OCI-LY3 (cell line): Measurements from ENCODE around the gene TNFAIP8L1.

Source experiments
- H2AFZ ChIP-seq: fragments of 200-600, 300-600 bp; shearing (Covaris generic); 2 replicates; pipeline ENCODE4 v1.6.0; 2014; ENCODE audit warnings: antibody characterized with exemption, low read depth, low read length
- H3K27ac ChIP-seq: fragments of 200-600, 300-600 bp; sonication (generic); 2 replicates; pipeline ENCODE4 v1.5.1; 2014; ENCODE audit warnings: mild to moderate bottlenecking, low read length, moderate library complexity, mixed read lengths
- H3K27me3 ChIP-seq: fragments of 200-600, 300-600 bp; sonication (generic); 2 replicates; pipeline ENCODE4 v1.6.1; 2014; ENCODE audit warnings: low read depth, low read length, mixed read lengths
- H3K36me3 ChIP-seq: fragments of 200-600, 300-600 bp; sonication (generic); replicated peaks from 2 replicates; pipeline ENCODE3; 2014; ENCODE audit warnings: low read depth, low read length, mixed read lengths
- H3K4me1 ChIP-seq: fragments of 300-600, 200-600 bp; sonication (generic); 2 replicates; pipeline ENCODE4 v1.6.1; 2014; ENCODE audit warnings: low read length, mixed read lengths
- H3K4me2 ChIP-seq: fragments of 200-600, 300-600 bp; sonication (generic); 2 replicates; pipeline ENCODE4 v1.6.1; 2014; ENCODE audit warnings: low read length, mixed read lengths
- H3K4me3 ChIP-seq: fragments of 300-600, 200-600 bp; sonication (generic); 2 replicates; pipeline ENCODE4 v1.5.1; 2014; ENCODE audit warnings: antibody characterized with exemption, mild to moderate bottlenecking, low read length, moderate library complexity
- H3K79me2 ChIP-seq: fragments of 300-600, 200-600 bp; shearing (Covaris generic); 2 replicates; pipeline ENCODE4 v1.6.1; 2014; ENCODE audit warnings: mild to moderate bottlenecking, low read length, mixed read lengths
- H3K9ac ChIP-seq: fragments of 300-600, 200-600 bp; shearing (Covaris generic); 2 replicates; pipeline ENCODE4 v1.6.0; 2014; ENCODE audit warnings: mild to moderate bottlenecking, low read length, moderate library complexity
- H3K9me3 ChIP-seq: fragments of 200-600, 300-600 bp; shearing (Covaris generic); 2 replicates; pipeline ENCODE4 v1.6.1; 2014; ENCODE audit warnings: low read length, mixed read lengths; ENCODE audit not compliant: insufficient read depth
- H4K20me1 ChIP-seq: fragments of 200-600, 300-600 bp; sonication (generic); 2 replicates; pipeline ENCODE4 v1.6.1; 2016; ENCODE audit warnings: low read length, mixed read lengths; ENCODE audit not compliant: insufficient read depth
- EZH2phosphoT487 ChIP-seq: fragments of 200-600 bp; shearing (Covaris generic); IDR thresholded peaks from 2 replicates; pipeline ENCODE4 v1.6.1; 2018; ENCODE audit warnings: antibody characterized with exemption, mixed run types, low read depth
- TF ChIP-seq, protein P1 (sequence below): fragments of 200-600, 300-600 bp; sonication (generic); IDR thresholded peaks from 2 replicates; pipeline ENCODE4 v1.5.1; 2014; ENCODE audit warnings: antibody characterized with exemption, low read length, low read depth

TNFAIP8L1 gene

DNA sequence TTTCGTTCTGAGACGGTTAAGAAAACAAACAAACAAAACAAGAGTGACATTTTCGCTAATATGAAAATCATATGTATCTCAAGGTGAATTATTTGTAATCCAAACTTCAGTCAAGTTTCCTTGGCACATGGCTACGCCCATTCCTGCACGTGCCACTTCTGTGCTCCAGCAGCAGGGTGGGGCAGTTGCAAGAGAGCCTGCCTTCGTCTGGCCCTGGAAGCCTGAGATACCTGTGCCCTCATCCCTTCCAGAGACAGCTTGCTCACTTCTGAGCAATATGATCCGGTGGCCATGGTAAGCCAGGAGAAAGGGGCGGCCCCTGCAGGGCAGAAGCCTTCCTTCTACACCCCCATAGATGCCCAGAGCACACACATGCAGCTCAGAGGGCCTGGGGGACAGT, 62.2 kb downstream of the TNFAIP8L1 start:
- Histone ChIP-seq H3K27me3 (no peaks in the 10 kb centered on the region), H3K4me3 (no peak overlapping the region), H3K9ac (no peak overlapping the region), H3K4me2 (no peak overlapping the region), H3K27ac (no peak overlapping the region), H3K36me3 (peaks cover 40% of the 10 kb centered on the region), H3K4me1 (no peaks in the 10 kb centered on the region), H3K79me2 (no peaks in the 10 kb centered on the region), H3K9me3 (no peaks in the 10 kb centered on the region), H2AFZ (no peak overlapping the region), H4K20me1 (no peaks in the 10 kb centered on the region)
- TF ChIP-seq, protein P1, sequence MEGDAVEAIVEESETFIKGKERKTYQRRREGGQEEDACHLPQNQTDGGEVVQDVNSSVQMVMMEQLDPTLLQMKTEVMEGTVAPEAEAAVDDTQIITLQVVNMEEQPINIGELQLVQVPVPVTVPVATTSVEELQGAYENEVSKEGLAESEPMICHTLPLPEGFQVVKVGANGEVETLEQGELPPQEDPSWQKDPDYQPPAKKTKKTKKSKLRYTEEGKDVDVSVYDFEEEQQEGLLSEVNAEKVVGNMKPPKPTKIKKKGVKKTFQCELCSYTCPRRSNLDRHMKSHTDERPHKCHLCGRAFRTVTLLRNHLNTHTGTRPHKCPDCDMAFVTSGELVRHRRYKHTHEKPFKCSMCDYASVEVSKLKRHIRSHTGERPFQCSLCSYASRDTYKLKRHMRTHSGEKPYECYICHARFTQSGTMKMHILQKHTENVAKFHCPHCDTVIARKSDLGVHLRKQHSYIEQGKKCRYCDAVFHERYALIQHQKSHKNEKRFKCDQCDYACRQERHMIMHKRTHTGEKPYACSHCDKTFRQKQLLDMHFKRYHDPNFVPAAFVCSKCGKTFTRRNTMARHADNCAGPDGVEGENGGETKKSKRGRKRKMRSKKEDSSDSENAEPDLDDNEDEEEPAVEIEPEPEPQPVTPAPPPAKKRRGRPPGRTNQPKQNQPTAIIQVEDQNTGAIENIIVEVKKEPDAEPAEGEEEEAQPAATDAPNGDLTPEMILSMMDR: no peak
- no peak for TF ChIP-seq EZH2phosphoT487

- no peak for TF ChIP-seq EZH2phosphoT487
- TF ChIP-seq, protein P1: no peak
- H3K9me3 ChIP-seq: no peaks in the 10 kb centered on the region
Observed at GRCh38 chr19:4702764-4703163, 63.4 kb downstream of the TNFAIP8L1 start.

DNA sequence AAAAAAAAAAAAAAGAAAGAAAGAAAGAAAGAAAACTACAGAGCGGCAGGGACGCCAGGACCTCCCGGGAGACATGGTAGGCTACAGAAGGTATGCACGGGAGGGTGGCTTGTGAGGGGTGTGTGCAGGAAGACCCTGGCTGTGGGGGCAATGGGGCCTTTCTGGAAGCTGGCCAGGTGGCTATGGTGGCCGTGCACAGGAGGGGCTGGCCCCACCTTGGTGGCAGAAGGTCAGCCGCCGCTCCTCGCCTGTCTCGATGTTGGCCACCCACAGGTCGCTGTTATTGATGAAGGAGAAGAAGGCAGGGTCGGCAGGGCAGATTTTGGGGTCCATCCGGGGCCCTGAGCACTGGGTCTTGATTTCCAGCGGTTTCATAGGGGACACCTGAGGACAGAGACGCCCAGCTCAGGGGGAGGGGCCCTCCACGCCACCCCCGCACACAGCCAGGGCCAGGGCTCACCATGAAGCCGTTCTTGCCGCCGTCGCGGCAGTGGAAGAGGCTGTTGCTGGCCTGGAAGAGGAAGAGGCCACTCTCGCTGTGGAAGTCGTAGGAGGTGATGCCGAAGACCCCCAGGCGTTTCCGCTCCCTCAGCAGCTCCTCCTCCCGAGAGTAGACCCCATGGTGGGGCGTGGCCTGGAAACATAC, 64.5 kb downstream of the TNFAIP8L1 start:
- H3K4me2 ChIP-seq: no peak overlapping the region
- H2AFZ ChIP-seq: no peak overlapping the region
- H3K9ac ChIP-seq: no peak overlapping the region
- no peak overlapping the region for H3K4me3 ChIP-seq
- peaks cover 35% of the 10 kb centered on the region for H3K36me3 ChIP-seq
- no peaks in the 10 kb centered on the region for H3K79me2 ChIP-seq
- no peaks in the 10 kb centered on the region for H3K9me3 ChIP-seq
- no peaks in the 10 kb centered on the region for H4K20me1 ChIP-seq
- no peak overlapping the region for H3K27ac ChIP-seq
- no peak for TF ChIP-seq EZH2phosphoT487
- TF ChIP-seq, protein P1: no peak
- H3K4me1 ChIP-seq: no peaks in the 10 kb centered on the region
- H3K27me3 ChIP-seq: no peaks in the 10 kb centered on the region

More at GRCh38 chr19:4702764-4703163, 63.4 kb downstream of the TNFAIP8L1 start:
- H3K9ac ChIP-seq: no peak overlapping the region
- H2AFZ ChIP-seq: no peak overlapping the region
- H3K79me2 ChIP-seq: no peaks in the 10 kb centered on the region
- no peak overlapping the region for H3K27ac ChIP-seq
- H3K36me3 ChIP-seq: peaks cover 32% of the 10 kb centered on the region
- no peak overlapping the region for H3K4me3 ChIP-seq
- no peaks in the 10 kb centered on the region for H3K27me3 ChIP-seq
- no peaks in the 10 kb centered on the region for H3K4me1 ChIP-seq
- no peak overlapping the region for H3K4me2 ChIP-seq
- no peaks in the 10 kb centered on the region for H4K20me1 ChIP-seq

GRCh38 chr19:4704317-4704673, 65.0 kb downstream of the TNFAIP8L1 start:
- no peak overlapping the region for H2AFZ ChIP-seq
- H3K4me1 ChIP-seq: no peaks in the 10 kb centered on the region
- no peaks in the 10 kb centered on the region for H3K9me3 ChIP-seq
- no peak overlapping the region for H3K4me2 ChIP-seq
- TF ChIP-seq, protein P1: no peak
- no peak for TF ChIP-seq EZH2phosphoT487
- H4K20me1 ChIP-seq: no peaks in the 10 kb centered on the region
- peaks cover 36% of the 10 kb centered on the region for H3K36me3 ChIP-seq
- H3K27ac ChIP-seq: no peak overlapping the region
- no peak overlapping the region for H3K9ac ChIP-seq
- no peaks in the 10 kb centered on the region for H3K27me3 ChIP-seq
- H3K4me3 ChIP-seq: no peak overlapping the region
- H3K79me2 ChIP-seq: no peaks in the 10 kb centered on the region
